Measurements from ENCODE around the gene MYO1B. TPM values are rescaled to one million over a fixed set of nuclear protein-coding genes. Genes with fewer than 3 reads are reported as not detected.

MYO1B gene
- total and polyA plus RNA-seq, 10 of the 15 experiments (the other 5 are each of a cell fraction or from before 2014, with no cell fraction given): 0.10 to 4.2 (median 1.6) TPM

- TF ChIP-seq MEF2B (IDR thresholded peaks at IDR 0.05; ENCODE audit: partially characterized antibody, poor library complexity, severe bottlenecking): no peak
- no peak for TF ChIP-seq CREM (IDR thresholded peaks at IDR 0.05; ENCODE audit: low read depth)
- TF ChIP-seq CBFB (IDR thresholded peaks at IDR 0.05; ENCODE audit: low read depth): no peak
- TF ChIP-seq MTA2 (IDR thresholded peaks at IDR 0.05; ENCODE audit: low read depth): no peak
- TF ChIP-seq RAD21 (IDR thresholded peaks at IDR 0.05; ENCODE audit: insufficient read depth, low read depth, low read length): no peak
- no peak for TF ChIP-seq HDAC2 (IDR thresholded peaks at IDR 0.05)
- no peak for TF ChIP-seq EP300 (IDR thresholded peaks at IDR 0.05; ENCODE audit: borderline replicate concordance in 1 of 2, control insufficient read depth in 1 of 2, low read depth in 2 of 2, low read length in 2 of 2)
Observed at GRCh38 chr2:191322828-191323506, 77.8 kb downstream of the MYO1B start (continued).

GRCh38 chr2:191325651-191326365 lies 80.6 kb downstream of the MYO1B start:
- no peak overlapping the region for H2AFZ ChIP-seq (ENCODE audit: control insufficient read depth, low read depth, low read length)
- no peaks in the 10 kb centered on the region for H3K79me2 ChIP-seq (ENCODE audit: control insufficient read depth, insufficient read depth, low read length)
- POLR2A ChIA-PET: no interaction called here
- no peak overlapping the region for H3K4me2 ChIP-seq (ENCODE audit: control insufficient read depth, insufficient read depth)
- RAD21 ChIA-PET (ENCODE audit: unreplicated experiment): no interaction called here
- SMC1A ChIA-PET (ENCODE audit: uncharacterized antibody, unreplicated experiment): interaction anchor here (1.6 kb wide), 1 partner anchor 9 kb away, joined by 4 read pairs; no protein-coding TSS in a partner anchor
- no peak overlapping the region for H3K9ac ChIP-seq (ENCODE audit: control insufficient read depth, insufficient read depth, low read length)
- DNase-seq (ENCODE audit: low read depth, low spot score) (no peak), ATAC-seq (no peak), FAIRE-seq (no peak)
- no peak for TF ChIP-seq REST (IDR thresholded peaks at IDR 0.05; ENCODE audit: low read depth, low read length)
- TF ChIP-seq POLR2AphosphoS5 (IDR thresholded peaks at IDR 0.05; ENCODE audit: low read length): no peak
- TF ChIP-seq RELB (IDR thresholded peaks at IDR 0.05; ENCODE audit: low read depth): no peak
- no peak for TF ChIP-seq PAX5 (IDR thresholded peaks at IDR 0.05; ENCODE audit: borderline replicate concordance, low read depth, low read length)
- TF ChIP-seq IKZF2 (IDR thresholded peaks at IDR 0.05): no peak
- H4K20me1 ChIP-seq (ENCODE audit: control insufficient read depth, insufficient read depth): no peaks in the 10 kb centered on the region
- H3K36me3 ChIP-seq (ENCODE audit: control insufficient read depth in 2 of 2, insufficient read depth in 2 of 2, low read length in 1 of 2): no peaks in the 10 kb centered on the region
- H3K27ac ChIP-seq (ENCODE audit: control insufficient read depth, insufficient read depth): no peak overlapping the region
- in situ Hi-C loops (cut with MboI) (no loop called here), intact Hi-C loops (cut with micrococcal nuclease; ENCODE audit: unreplicated experiment) (no loop called here)
- WGBS (ENCODE audit: insufficient coverage, insufficient replicate concordance, low lambda C conversion rate, missing lambda C conversion rate): 22% methylated on average over 9 of the region's 9 CpGs
- H3K9me3 ChIP-seq (replicated peaks; ENCODE audit: control insufficient read depth, insufficient read depth, low read length): no peaks in the 10 kb centered on the region
- CTCF ChIA-PET: no interaction called here
- H3K4me3 ChIP-seq: no peak overlapping the region
- no TSS peak for BruUV-seq (replicated peaks)
- H3K27me3 ChIP-seq (replicated peaks in 1 of 2; ENCODE audit: control insufficient read depth in 2 of 2, insufficient read depth in 2 of 2, low read length in 1 of 2): 0 out of 4 replicates have a peak, but pooled peaks cover 0 to 4% of the 10 kb centered on the region in 2 experiments
- H3K4me1 ChIP-seq (ENCODE audit: control insufficient read depth, insufficient read depth, low read length): peaks cover 4% of the 10 kb centered on the region; the same call in 1 of the 2 replicates

All from GM12878 (cell line).